SU-DHL-6 (cell line): ENCODE measurements around the gene FIBP.

Source experiments
- CTCF ChIP-seq: fragments of 200-600 bp; sonication (generic); IDR thresholded peaks from one replicate; pipeline ENCODE4 v1.5.1; 2017; ENCODE audit warnings: antibody characterized with exemption, mild to moderate bottlenecking, low read length, moderate library complexity; ENCODE audit not compliant: insufficient read depth, poor library complexity, severe bottlenecking
- EZH2phosphoT487 ChIP-seq: fragments of 200-600 bp; sonication (generic), shearing (Covaris generic); conservative IDR thresholded peaks from 2 replicates; pipeline ENCODE4 v1.6.1; 2018; ENCODE audit warnings: mild to moderate bottlenecking, antibody characterized with exemption, low read length, moderate library complexity, mixed read lengths

- TF ChIP-seq CTCF: no peak
- no peak for TF ChIP-seq EZH2phosphoT487
These were observed 25.1 kb downstream of the FIBP start for GRCh38 chr11:65862941-65863888.
